Activated CD4-positive, CD25-positive, alpha-beta regulatory T cell treated with anti-CD3 and anti-CD28 coated beads, Interleukin-2, amount 50 U/mL, for 16 hours (primary cell): ENCODE measurements around the gene ERF.
A peak's percentile ranks its signal among the peaks of the same experiment; 100 is the strongest.

Source experiments
- DNase-seq: peaks from one replicate; pipeline ENCODE4 v3.0.0-alpha.2; 2020; ENCODE audit warnings: low read depth, low spot score

The ERF gene

DNA sequence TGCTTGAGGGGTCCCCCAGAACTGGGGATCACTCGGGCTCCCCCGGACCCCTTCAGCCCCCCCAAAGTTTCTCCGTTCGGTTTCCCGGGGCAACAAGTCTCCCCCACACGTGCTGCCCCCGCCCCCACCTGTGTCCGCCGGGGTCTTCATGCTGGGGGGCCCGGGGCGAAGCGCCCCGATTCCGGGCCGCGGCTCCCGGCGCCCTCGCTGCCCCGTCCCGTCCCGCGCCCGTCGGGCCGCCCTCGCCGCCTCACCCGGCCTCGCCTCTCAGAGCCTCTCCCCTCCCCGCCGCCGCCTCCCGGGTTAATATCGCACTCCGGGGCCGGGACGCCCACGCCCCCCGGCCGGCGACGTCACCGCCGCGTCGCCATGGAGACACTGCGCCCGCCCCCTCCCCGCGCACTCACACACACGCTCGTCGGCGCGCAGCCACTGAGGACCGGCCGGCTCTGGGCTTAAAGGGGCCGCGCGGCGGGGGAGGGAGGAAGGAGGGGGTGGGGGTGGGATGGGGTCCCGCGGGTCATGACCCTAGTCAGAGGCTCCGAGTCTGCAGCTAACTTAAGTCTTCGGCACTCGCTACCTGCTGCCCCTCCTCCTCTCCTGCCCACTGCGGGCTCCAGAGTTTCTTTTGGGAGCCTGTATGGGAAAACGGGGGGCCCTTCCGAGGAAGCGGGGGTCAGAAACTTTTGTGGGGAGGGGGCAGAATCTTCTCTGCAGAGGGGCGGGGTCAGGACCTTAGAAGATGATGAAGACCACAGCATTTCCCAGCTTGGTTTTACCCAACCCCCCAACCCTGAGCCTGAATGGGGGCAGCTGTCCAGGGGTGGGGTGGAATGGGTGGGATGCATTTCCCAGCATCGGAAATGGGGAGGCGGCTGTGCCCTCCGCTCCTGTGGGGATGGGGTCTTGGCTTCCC, at the start of gene ERF:
TSS of gene ERF (minus strand) at position 279 of the 916 bp plus-strand sequence. CDS start at position 150, 129 bp downstream.
- peak; percentile 86 for DNase-seq

DNA sequence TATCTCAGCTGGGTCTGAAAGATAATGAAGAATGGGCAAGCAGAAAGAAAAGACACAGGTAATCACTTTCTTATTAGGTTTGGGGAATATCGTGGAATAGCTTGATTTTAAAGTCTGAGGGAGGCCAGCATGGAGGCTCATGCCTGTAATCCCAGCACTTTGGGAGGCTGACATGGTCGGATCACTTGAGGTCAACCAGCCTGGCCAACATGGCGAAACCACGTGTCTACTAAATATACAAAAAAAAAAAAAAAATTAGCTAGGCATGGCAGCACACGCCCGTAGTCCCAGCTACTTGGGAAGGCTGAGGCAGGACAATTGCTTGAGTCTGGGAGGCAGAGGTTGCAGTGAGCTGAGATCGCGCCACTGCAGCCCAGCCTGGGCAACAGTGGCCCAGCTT, 48.9 kb upstream of the ERF start:
- no peak for DNase-seq

DNA sequence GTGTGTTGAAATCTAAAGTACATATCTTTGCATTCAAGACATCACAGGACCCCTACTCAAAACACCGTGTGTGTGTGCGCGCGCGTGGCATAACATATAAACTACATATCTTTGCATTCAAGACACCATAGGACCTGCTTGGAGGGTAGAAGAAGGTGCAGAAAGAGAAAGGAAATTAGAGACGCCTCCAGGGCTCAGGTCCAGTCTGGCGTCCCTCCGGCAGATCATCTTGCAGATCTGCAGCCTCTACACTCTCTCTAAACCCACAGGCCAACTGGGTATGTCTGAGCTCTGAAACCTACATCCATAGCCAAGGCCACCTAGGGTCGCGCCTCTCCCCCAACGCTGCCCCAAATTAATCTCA, 48.2 kb upstream of the ERF start:
- no peak for DNase-seq

DNA sequence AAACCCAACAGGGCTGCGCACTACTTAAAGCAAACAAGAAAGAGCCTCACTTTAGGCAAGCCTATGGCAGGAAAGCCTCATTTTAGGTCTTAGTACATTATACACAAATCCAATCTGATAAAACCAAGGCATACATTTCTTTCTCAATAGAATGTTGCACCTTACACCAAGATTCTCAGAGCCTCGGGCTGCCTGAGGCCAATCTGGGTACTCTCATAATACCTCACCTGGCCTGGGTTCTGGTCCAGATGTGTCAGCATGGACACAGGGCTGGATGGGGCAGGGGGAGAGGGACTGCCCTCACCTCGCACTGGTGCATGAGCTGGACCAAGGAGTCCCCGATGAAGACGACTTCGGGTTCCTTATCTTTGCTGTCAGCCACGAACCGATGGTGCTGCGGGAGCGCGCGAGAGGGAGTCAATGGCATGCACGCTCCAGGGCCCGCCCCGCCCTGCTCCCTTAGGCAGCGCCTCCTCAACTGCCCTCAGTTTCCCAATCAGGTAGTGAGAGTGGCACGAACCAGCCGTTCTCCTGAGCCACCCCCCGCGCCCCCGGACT, 46.8 kb upstream of the ERF start, which contains the start of gene PRR19:
TSS of gene PRR19 (plus strand) at position 487 of the 558 bp plus-strand sequence. CDS start 7,453 bp downstream, outside the sequence.
- no peak for DNase-seq

DNA sequence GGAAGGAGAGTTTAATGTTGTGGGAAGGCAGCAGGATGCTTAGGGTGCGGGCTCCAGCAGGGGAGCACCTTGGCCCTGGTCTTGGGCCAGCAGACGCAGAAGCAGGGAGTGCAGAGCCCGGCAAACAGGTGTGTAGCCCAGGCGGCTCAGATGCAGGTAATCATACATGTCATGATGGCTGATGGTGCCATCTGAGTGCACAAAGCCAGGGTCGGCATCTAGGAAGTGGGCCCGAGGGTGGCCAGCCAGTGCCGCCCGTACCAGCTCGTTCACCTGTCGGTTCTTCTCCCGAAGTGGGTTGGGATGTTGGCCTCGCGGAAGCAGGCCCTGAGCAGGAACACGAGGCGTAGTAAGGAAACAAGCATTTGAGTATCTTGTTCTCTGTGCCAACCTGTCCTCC, 42.1 kb upstream of the ERF start:
- no peak for DNase-seq

DNA sequence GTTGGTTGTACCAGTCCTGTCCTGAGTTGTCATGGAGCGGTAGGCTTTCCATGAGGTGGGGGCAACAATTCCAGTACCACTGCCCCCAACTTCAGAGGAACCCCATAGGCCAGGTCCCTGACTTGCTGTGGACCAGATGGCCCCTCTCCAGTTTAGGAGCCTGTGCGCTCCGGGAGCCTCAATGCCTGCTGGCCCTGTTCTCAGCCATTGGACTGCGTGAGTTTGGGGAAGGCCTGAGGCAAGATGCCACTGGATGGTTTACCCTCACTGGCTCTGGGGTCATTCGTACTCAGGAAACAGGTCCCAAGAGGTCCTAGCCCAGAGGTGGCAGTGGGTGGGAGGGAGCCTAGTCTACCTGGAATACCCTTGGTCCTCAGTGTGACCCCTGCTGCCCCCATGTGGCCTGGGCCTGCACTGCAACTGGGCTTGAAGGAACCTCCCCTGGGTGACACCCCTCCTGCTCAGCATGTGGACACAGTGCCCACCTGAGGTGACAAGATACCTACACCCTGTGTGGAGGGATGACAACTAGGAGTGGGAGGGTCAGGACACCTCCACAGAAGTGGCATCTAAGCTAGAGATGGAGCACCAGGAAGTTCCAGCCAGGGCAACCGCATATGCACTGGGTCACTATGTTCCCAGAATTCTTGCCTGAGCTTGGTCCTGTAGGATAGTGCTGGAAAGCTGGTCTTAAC, 41.0 kb upstream of the ERF start:
- DNase-seq: peak; percentile 84

DNA sequence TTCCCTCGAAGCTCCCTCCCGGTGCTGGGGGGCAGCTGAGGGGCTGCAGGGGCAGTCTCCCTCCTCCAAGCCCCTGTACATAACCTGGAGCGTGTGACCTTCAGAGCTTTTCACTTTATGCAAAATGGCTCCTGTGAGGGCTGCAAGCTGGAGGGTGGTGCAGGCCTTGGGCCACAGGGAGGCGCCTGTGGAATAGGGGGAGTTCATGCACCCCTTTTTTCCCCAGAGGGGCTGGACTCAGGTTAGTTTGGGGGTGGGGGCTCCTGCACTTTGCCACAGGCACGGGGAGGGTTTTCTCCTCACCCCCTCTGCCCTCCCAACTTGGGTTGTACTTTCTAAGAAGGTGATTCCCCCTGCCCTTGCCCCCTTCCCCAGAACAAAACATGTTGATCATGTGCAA, 40.4 kb upstream of the ERF start:
- DNase-seq: no peak

DNA sequence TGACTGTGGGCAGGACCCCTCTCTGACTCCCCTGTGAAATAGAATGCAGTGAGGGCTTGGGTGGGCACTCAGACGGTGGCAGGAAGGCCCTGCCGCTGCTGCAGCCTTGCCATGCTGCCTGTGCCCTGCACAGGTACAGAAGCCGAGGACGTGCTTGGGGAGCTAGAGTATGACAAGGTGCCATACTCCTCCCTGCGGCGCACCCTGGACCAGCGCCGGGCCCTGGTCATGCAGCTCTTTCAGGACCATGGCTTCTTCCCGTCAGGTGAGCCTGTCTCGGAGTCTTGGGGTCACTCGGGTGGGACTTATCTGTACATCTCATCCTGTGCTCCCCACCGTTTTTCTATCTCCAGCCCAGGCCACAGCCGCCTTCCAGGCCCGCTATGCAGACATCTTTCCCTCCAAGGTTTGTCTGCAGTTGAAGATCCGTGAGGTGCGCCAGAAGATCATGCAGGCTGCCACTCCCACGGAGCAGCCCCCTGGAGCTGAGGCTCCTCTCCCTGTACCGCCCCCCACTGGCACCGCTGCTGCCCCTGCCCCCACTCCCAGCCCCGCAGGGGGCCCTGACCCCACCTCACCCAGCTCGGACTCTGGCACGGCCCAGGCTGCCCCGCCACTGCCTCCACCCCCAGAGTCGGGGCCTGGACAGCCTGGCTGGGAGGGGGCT, 39.7 kb upstream of the ERF start:
- DNase-seq: no peak

DNA sequence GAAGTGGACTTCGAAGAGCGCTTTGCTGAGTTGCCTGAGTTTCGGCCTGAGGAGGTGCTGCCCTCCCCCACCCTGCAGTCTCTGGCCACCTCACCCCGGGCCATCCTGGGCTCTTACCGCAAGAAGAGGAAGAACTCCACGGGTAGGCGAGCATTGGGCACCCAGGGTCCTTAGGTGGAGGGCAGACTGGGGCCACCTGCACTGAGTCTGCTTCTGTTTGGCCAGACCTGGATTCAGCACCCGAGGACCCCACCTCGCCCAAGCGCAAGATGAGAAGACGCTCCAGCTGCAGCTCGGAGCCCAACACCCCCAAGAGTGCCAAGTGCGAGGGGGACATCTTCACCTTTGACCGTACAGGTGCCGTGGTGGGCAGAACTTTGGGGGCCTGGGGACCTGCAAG, 39.0 kb upstream of the ERF start:
- DNase-seq: no peak

DNA sequence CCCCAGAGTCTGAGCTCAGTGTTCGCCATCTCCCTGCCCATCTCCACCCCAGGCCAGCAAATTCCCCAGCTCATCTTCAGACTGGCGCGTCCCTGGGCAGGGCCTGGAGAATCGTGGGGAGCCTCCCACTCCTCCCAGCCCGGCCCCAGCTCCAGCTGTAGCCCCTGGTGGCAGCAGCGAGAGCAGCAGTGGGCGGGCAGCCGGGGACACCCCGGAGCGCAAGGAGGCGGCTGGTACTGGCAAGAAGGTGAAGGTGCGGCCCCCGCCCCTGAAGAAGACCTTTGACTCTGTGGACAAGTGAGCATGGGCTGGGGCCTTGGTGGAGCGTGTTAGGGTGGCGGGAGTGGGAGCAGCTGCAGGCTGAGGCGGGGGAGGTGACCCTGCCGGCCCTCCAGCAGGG, 38.6 kb upstream of the ERF start:
- no peak for DNase-seq

DNA sequence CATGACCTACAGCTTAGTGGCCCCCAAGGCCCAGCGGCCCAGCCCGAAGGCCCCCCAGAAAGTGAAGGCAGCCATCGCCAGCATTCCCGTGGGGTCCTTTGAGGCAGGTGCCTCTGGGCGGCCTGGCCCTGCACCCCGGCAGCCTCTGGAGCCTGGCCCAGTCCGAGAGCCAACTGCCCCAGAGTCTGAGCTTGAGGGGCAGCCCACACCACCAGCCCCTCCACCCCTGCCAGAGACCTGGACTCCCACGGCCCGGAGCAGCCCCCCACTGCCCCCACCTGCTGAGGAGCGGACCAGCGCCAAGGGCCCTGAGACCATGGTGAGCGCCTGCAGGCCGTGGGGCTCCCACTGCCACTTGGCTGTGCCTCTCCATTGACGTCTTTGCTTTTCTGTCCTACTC, 38.0 kb upstream of the ERF start:
- DNase-seq: no peak

DNA sequence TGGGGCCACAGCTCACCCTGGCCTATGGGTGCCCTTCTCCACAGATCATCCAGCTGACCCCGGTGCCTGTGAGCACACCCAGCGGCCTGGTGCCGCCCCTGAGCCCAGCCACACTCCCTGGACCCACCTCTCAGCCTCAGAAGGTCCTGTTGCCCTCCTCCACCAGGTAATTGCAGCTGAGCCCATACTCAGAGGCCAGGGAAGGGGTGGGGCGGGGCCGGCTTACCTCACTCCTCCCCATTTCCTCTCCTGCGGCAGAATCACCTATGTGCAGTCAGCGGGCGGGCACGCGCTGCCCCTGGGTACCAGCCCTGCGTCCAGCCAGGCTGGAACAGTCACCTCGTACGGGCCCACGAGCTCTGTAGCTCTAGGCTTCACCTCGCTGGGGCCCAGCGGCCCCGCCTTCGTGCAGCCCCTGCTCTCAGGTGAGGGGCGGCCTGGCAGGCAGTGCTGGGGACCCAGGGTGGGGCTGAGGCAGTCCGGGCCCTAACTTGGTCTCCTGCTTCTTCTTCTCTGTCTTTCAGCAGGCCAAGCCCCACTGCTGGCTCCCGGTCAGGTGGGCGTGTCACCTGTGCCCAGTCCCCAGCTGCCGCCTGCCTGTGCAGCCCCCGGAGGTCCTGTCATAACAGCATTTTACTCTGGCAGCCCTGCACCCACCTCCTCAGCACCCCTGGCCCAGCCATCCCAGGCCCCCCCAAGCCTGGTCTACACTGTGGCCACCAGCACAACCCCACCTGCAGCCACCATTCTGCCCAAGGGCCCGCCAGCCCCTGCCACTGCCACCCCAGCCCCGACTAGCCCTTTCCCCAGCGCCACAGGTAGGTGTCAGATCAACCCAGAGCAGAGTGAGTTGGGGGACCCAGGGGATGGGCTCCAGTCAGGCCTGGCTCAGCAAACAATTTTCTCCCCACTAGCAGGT, 37.4 kb upstream of the ERF start:
- no peak for DNase-seq

DNA sequence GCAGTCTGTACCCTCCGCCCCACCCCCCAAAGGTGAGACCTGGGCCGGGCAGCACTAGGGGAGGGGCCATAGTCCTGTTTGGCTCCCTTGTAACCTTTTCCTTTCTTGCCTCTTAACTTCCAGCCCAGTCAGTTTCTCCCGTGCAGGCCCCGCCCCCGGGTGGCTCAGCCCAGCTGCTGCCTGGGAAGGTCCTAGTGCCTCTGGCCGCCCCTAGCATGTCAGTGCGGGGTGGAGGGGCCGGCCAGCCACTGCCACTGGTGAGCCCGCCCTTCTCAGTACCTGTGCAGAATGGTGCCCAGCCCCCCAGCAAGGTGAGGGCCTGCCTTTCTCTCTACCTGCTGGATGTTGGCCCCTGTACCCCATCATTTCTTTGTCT, 36.5 kb upstream of the ERF start:
- DNase-seq: no peak

DNA sequence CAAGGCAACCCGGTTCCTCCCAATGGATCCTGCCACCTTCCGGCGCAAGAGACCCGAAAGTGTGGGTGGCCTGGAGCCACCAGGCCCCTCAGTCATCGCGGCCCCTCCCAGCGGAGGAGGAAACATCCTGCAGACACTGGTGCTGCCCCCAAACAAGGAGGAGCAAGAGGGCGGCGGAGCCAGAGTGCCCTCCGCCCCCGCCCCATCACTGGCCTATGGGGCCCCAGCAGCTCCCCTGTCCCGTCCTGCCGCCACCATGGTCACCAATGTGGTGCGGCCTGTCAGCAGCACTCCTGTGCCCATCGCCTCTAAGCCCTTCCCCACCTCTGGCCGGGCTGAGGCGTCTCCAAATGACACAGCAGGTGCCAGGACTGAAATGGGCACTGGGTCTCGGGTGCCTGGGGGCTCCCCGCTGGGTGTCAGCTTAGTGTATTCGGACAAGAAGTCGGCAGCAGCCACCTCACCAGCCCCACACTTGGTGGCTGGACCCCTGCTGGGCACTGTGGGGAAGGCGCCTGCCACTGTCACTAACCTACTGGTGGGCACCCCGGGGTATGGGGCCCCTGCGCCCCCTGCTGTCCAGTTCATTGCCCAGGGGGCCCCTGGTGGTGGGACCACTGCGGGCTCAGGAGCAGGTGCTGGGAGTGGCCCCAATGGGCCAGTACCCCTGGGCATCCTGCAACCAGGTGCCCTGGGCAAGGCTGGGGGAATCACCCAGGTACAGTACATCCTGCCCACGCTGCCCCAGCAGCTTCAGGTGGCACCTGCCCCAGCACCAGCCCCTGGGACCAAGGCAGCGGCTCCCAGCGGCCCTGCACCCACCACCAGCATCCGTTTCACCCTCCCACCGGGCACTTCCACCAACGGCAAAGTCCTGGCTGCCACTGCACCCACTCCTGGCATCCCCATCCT, 35.9 kb upstream of the ERF start:
- DNase-seq: no peak

DNA sequence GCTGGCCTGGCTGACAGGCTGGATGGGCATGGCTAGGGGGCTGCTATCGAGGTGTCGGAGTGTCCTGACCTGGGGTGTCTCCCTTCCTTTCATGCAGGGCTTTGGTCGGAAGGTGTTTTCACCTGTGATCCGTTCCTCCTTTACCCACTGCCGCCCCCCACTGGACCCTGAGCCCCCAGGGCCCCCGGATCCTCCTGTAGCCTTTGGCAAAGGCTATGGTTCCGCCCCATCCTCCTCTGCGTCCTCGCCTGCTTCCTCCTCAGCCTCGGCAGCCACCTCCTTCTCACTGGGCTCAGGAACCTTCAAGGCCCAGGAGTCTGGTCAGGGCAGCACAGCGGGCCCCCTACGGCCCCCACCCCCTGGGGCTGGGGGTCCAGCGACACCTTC, 35.2 kb upstream of the ERF start:
- no peak for DNase-seq

DNA sequence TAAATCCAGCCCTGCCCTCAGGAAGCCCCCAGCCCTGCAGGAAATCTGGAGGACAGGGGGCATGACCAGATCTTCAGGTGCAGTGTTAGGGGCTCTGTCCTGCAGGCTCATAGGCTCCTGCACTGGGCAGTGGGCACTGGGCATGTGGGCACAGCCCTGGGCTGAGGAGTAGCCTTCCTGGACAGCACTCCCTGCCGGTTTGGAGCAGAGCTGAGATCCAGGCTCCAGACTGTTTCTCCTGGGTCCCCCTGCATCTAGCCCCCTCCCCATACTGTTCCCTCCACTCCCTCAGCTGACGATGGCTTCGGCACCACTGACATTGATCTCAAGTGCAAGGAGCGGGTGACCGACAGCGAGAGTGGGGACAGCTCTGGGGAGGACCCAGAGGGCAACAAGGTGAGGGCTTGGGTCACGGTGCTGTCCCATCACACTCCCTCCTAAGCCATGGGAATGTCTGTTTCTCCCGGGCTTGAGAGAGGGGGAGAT, 34.7 kb upstream of the ERF start:
- no peak for DNase-seq

DNA sequence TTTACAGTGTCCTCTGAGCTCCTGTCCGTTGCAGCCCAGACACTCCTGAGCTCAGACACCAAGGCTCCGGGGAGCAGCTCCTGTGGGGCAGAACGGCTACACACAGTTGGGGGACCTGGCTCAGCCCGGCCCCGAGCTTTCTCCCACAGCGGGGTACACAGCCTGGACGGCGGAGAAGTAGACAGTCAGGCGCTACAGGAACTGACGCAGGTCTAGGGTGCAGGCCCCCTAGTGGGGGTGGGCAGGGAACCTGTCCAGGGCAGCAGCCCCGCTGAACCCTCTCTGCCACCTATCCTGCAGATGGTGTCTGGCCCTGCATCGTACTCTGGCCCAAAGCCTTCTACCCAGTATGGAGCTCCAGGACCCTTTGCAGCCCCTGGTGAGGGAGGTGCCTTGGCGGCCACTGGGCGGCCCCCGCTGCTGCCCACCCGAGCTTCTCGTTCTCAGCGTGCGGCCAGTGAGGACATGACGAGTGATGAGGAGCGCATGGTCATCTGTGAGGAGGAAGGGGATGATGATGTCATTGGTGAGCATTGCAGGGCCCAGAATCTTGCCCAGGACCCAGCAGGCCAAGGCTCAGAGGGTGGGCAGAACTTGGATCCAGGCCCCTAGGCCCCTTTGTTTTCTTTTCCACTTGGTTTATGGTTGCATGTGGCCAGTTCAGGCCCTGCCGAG, 34.1 kb upstream of the ERF start:
- no peak for DNase-seq

DNA sequence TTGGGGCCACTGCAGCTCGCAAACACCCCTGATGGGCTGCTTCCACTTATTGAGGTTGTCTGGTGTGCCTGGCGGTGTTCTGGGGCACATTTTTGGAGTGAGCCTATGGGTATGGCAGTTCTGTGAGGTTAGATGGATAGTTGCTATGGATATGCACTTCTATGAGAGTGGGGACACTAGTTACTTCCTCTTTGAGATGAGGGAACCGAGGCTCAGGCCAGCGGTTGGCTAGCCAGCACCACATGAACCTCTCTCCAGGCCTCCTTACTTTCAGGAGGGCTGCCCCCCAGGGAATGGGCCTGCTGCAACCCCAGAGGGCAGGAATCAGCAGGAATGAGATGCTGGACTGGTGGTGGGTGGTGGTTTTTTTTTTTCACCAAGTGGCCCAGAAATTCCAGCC, 33.5 kb upstream of the ERF start:
- no peak for DNase-seq

DNA sequence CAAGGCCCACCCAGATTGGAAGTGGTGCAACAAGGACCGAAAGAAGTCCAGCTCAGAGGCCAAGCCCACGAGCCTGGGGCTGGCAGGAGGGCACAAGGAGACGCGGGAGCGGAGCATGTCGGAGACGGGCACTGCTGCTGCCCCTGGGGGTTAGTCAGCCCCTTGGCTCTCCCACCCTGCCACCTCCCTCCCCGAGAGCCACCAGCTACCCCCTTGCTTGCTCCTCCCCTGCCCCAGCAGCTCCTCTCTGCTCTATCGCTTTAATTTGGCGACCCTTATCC, 32.8 kb upstream of the ERF start:
- DNase-seq: no peak
